Lower lobe of right lung (tissue), 2 donors: Measurements from ENCODE around the gene DLG5. TPM values are rescaled to one million over a fixed set of nuclear protein-coding genes. Genes with fewer than 3 reads are reported as not detected.

ENCODE experiments used
- ATAC-seq, 2 donors: fragments of 200-7000 bp; cut with Tn5 transposase; one replicate each; pipeline ENCODE4 v1.9.1; 2020 to 2022; ENCODE audit warnings: mild to moderate bottlenecking in 2 of 2, moderate library complexity in 2 of 2
- DNase-seq: peaks from one replicate; pipeline ENCODE4 v3.0.0-alpha.2; 2020
- H3K27ac ChIP-seq: fragments of 200-600 bp; one replicate; pipeline ENCODE4 v1.8.0; 2022
- H3K27me3 ChIP-seq: fragments of 200-600 bp; one replicate; pipeline ENCODE4 v1.8.0; 2022; ENCODE audit warnings: low read depth
- H3K36me3 ChIP-seq: fragments of 200-600 bp; one replicate; pipeline ENCODE4 v1.8.0; 2022; ENCODE audit warnings: mild to moderate bottlenecking
- H3K4me1 ChIP-seq: fragments of 200-600 bp; one replicate; pipeline ENCODE4 v1.8.0; 2022
- H3K4me3 ChIP-seq: fragments of 200-600 bp; one replicate; pipeline ENCODE4 v1.8.0; 2022; ENCODE audit warnings: mild to moderate bottlenecking
- H3K9me3 ChIP-seq: fragments of 200-600 bp; one replicate; pipeline ENCODE4 v1.8.0; 2022
- CTCF ChIP-seq: fragments of 200-600 bp; IDR thresholded peaks from one replicate; pipeline ENCODE4 v1.8.0; 2022; ENCODE audit warnings: antibody characterized with exemption, mild to moderate bottlenecking
- intact Hi-C: fragments of 100-400 bp; cut with DNase I; formaldehyde crosslinking; loops from one replicate; pipeline ENCODE4 v1.11.0; 2022
- total RNA-seq: library from RNA; stranded (reverse); fragmentation: NEBNext Ultra II Directional; extraction: Animal tissue kit (Norgen Biotek cat#: 25700); gene quantifications from one replicate; pipeline ENCODE4 v1.2.1, GENCODE V29; 2021
- donor health status: DM: no; HTN: yes; CAD: no; lungs with severe emphysema.

The DLG5 gene
- total RNA-seq, 1 donor from 2014 or later: 18.7 TPM

- no peaks in the 10 kb centered on the region for H3K36me3 ChIP-seq
- TF ChIP-seq CTCF: no peak
- intact Hi-C loops: no loop called here
- peaks cover 21% of the 10 kb centered on the region for H3K4me1 ChIP-seq
- no peak overlapping the region for H3K4me3 ChIP-seq
- H3K27me3 ChIP-seq: no peaks in the 10 kb centered on the region
- DNase-seq (no peak), ATAC-seq (no peak)
- no peak overlapping the region for H3K27ac ChIP-seq
- H3K9me3 ChIP-seq: no peaks in the 10 kb centered on the region
Measured at GRCh38 chr10:77894058-77894457, 32.5 kb downstream of the DLG5 start.

GRCh38 chr10:77893386-77893785, 33.2 kb downstream of the DLG5 start:
- Histone ChIP-seq H3K9me3 (no peaks in the 10 kb centered on the region), H3K27me3 (no peaks in the 10 kb centered on the region), H3K27ac (no peak overlapping the region), H3K4me1 (peaks cover 19% of the 10 kb centered on the region), H3K36me3 (no peaks in the 10 kb centered on the region), H3K4me3 (no peak overlapping the region)
- intact Hi-C loops: no loop called here
- no peak for ATAC-seq
- DNase-seq: no peak
- TF ChIP-seq CTCF: no peak

- Histone ChIP-seq H3K4me3 (no peak overlapping the region), H3K27ac (no peak overlapping the region), H3K27me3 (no peaks in the 10 kb centered on the region), H3K4me1 (peaks cover 19% of the 10 kb centered on the region), H3K36me3 (no peaks in the 10 kb centered on the region), H3K9me3 (no peaks in the 10 kb centered on the region)
- DNase-seq: no peak
- no peak for TF ChIP-seq CTCF
- intact Hi-C loops: no loop called here
- no peak for ATAC-seq
Measured at GRCh38 chr10:77892761-77893160, 33.8 kb downstream of the DLG5 start.

- TF ChIP-seq CTCF: no peak
- Histone ChIP-seq H3K27me3 (no peaks in the 10 kb centered on the region), H3K4me3 (no peak overlapping the region), H3K27ac (no peak overlapping the region), H3K4me1 (peaks cover 23% of the 10 kb centered on the region), H3K36me3 (no peaks in the 10 kb centered on the region), H3K9me3 (no peaks in the 10 kb centered on the region)
- DNase-seq (no peak), ATAC-seq (no peak)
- intact Hi-C loops: no loop called here
Measured at GRCh38 chr10:77892021-77892739, 34.4 kb downstream of the DLG5 start.

GRCh38 chr10:77890097-77890496, 36.5 kb downstream of the DLG5 start:
- TF ChIP-seq CTCF: no peak
- H3K9me3 ChIP-seq: no peaks in the 10 kb centered on the region
- H3K4me3 ChIP-seq: no peak overlapping the region
- H3K36me3 ChIP-seq: no peaks in the 10 kb centered on the region
- no peak for DNase-seq
- H3K4me1 ChIP-seq: peaks cover 31% of the 10 kb centered on the region
- no peaks in the 10 kb centered on the region for H3K27me3 ChIP-seq
- ATAC-seq: no peak
- no peak overlapping the region for H3K27ac ChIP-seq
- intact Hi-C loops: no loop called here
